ENCODE measurements around the gene HEPN1. TPM values are rescaled to one million over a fixed set of nuclear protein-coding genes. Genes with fewer than 3 reads are reported as not detected.

Gene HEPN1
- total RNA-seq, 2 donors from 2014 or later: not detected

DNA sequence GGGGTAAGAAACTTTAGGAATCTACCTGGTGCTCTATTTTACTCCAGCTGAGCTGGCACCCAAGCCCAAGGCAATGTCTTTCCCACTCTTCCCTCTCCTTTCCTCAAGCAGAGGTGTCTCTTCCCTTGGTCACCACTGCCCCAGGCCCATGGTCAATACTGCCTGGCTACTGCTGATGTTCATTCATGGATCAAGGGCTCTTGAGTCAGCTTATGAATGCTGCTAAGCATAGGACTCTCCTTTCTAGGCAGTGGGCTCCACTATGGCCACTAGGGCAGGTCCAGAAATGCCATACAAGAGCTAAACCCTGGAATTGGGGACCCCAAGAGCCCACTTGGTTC, 2.7 kb upstream of the HEPN1 start:
- DNase-seq (ENCODE audit: low spot score): no peak
- no peak for TF ChIP-seq POLR2AphosphoS5 (IDR thresholded peaks at IDR 0.05)
- TF ChIP-seq, protein P1, sequence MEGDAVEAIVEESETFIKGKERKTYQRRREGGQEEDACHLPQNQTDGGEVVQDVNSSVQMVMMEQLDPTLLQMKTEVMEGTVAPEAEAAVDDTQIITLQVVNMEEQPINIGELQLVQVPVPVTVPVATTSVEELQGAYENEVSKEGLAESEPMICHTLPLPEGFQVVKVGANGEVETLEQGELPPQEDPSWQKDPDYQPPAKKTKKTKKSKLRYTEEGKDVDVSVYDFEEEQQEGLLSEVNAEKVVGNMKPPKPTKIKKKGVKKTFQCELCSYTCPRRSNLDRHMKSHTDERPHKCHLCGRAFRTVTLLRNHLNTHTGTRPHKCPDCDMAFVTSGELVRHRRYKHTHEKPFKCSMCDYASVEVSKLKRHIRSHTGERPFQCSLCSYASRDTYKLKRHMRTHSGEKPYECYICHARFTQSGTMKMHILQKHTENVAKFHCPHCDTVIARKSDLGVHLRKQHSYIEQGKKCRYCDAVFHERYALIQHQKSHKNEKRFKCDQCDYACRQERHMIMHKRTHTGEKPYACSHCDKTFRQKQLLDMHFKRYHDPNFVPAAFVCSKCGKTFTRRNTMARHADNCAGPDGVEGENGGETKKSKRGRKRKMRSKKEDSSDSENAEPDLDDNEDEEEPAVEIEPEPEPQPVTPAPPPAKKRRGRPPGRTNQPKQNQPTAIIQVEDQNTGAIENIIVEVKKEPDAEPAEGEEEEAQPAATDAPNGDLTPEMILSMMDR (IDR thresholded peaks at IDR 0.05): no peak
- no peak for TF ChIP-seq POLR2A (IDR thresholded peaks at IDR 0.05)
- no peaks in the 10 kb centered on the region for H3K36me3 ChIP-seq
- H3K9me3 ChIP-seq: no peaks in the 10 kb centered on the region
- H3K4me3 ChIP-seq: no peak overlapping the region
- intact Hi-C loops (cut with DNase I): no loop called here
- no peaks in the 10 kb centered on the region for H3K27me3 ChIP-seq (replicated peaks; ENCODE audit: insufficient read depth)
- no peaks in the 10 kb centered on the region for H3K4me1 ChIP-seq (replicated peaks)
- no peak overlapping the region for H3K27ac ChIP-seq

DNA sequence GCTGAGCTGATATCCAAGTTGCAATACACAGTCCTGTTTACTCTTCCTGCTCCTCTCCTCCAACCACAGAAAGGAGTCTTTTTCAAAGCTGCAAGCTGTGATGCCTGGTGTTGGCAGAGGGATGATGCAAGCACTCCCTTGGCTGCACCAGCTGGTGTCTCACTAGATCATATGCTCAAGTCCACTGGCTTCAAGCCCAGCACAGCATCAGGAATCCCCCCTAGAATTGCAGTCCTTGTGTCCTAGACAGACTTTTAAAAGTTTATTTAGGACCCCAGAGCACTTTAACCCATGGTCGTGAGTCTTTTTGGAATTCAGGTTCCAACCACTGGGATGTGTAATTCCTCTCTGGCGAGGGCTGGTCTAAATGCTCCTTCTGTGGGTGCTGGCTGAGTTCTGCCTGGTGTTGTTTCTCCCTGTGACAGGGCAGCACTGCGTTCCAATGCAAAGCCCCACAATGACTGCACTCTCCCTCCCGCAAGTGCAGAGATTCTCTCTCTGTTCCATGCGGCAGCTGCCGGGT, 1.9 kb upstream of the HEPN1 start:
- intact Hi-C loops (cut with DNase I): no loop called here
- Histone ChIP-seq H3K9me3 (no peaks in the 10 kb centered on the region), H3K4me3 (no peak overlapping the region), H3K27ac (no peak overlapping the region), H3K4me1 (replicated peaks) (no peaks in the 10 kb centered on the region), H3K27me3 (replicated peaks; ENCODE audit: insufficient read depth) (no peaks in the 10 kb centered on the region), H3K36me3 (no peaks in the 10 kb centered on the region)
- no peak for DNase-seq (ENCODE audit: low spot score)
- TF ChIP-seq POLR2AphosphoS5 (IDR thresholded peaks at IDR 0.05) (no peak), POLR2A (IDR thresholded peaks at IDR 0.05) (no peak)
- TF ChIP-seq, protein P1 (IDR thresholded peaks at IDR 0.05): no peak
- WGBS: 61% methylated on average over 6 of the region's 6 CpGs

DNA sequence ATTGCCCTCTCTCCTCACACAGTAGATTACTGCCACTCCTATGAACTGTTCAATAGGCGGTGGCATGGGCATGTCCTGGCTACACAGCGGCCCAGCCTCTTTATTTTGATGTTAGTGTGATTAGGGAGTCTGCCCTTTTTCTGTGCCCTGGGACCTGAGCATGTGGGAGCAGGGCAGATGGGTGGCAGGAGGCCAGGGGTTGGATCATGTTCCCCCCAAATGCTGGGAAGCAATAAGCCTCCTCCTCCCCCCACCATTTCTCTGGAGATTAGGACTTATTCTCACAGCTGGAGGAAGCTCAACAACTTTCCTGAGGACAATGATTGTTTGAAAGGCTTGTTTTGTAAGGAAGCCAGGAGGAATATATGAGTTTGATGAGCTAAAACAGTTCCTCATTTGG, 848 bp downstream of the HEPN1 start:
- no peaks in the 10 kb centered on the region for H3K9me3 ChIP-seq
- no peaks in the 10 kb centered on the region for H3K4me1 ChIP-seq (replicated peaks)
- intact Hi-C loops (cut with DNase I): no loop called here

DNA sequence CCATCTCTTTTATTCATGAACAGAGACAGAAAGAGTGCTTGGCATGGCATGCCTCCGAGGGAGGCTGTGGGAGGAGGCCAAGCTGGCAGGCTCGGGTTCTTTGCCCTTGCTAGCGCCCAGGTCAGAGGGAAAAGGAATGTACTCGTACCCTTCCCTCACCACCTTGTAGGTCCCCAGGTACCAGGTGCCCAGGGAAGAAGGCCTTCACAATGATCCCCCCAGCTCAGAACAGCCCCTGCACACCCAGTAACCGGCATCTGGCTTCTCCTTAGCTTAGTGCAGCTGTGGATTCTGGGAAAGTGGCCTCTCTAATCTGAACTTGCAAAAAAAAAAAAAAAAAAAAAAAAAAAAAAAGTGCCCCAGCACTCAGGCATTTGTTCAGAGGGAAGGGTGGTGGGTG, 1.3 kb downstream of the HEPN1 start:
- H3K27me3 ChIP-seq (replicated peaks; ENCODE audit: insufficient read depth): no peaks in the 10 kb centered on the region
- 91% methylated on average over 5 of the region's 5 CpGs for WGBS
- H3K36me3 ChIP-seq: no peaks in the 10 kb centered on the region
- H3K4me3 ChIP-seq: no peak overlapping the region
- intact Hi-C loops (cut with DNase I): no loop called here
- TF ChIP-seq POLR2AphosphoS5 (IDR thresholded peaks at IDR 0.05): no peak
- TF ChIP-seq, protein P1 (IDR thresholded peaks at IDR 0.05): no peak
- TF ChIP-seq POLR2A (IDR thresholded peaks at IDR 0.05): no peak
- no peak for DNase-seq (ENCODE audit: low spot score)
- no peaks in the 10 kb centered on the region for H3K4me1 ChIP-seq (replicated peaks)
- no peaks in the 10 kb centered on the region for H3K9me3 ChIP-seq
- no peak overlapping the region for H3K27ac ChIP-seq

More for the DNA sequence above, 848 bp downstream of the HEPN1 start:
- H3K27me3 ChIP-seq (replicated peaks; ENCODE audit: insufficient read depth): no peaks in the 10 kb centered on the region
- TF ChIP-seq, protein P1 (IDR thresholded peaks at IDR 0.05): no peak
- no peak for DNase-seq (ENCODE audit: low spot score)
- no peak overlapping the region for H3K4me3 ChIP-seq
- H3K27ac ChIP-seq: no peak overlapping the region
- no peaks in the 10 kb centered on the region for H3K36me3 ChIP-seq
- WGBS: 82% methylated on average over 2 of the region's 2 CpGs

DNA sequence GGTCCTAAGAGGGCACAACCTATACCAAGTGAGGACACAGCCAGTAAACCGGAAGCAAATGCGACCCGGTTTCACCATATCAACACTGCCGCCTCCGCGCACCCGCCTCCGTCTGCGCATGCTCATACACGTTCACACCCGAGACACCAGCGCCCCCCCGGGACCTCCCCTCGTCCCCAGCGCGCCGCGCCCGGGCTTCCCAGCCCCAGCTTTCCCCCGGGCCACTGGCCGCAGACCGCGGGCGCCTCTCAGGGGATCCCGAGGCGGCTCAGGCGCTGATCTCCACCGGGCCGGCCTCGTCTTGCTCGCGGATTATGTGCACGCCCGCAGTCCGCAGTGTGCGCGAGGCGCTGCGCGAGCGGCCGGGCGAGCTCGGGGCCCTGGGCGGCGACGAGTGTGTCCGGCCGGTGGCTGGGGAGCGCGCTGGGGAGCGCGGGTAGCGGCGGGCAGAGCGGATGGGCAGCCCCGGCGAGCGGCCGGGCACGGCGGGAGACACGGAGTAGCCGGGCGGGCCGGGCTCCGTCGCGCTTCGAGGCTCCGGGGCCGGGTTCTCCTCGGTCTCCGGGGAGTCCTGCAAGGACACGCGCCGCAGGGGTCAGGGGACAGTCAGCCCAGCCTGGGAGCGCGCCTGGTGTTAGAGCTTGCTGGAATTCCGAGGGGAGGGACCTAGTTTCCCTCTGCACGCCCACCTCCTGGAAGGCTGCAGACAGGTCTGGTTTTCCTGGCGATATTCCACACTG, 2.0 kb downstream of the HEPN1 start:
- Histone ChIP-seq H3K27ac (peak overlapping the region in 1 of 2 donors; percentile 35), H3K4me1 (replicated peaks) (no peaks in the 10 kb centered on the region), H3K4me3 (peak overlapping the region; percentile 18 to 30), H3K27me3 (replicated peaks; ENCODE audit: insufficient read depth) (no peaks in the 10 kb centered on the region), H3K9me3 (no peaks in the 10 kb centered on the region), H3K36me3 (no peaks in the 10 kb centered on the region)
- peak; percentile 39 for DNase-seq (ENCODE audit: low spot score)
- intact Hi-C loops (cut with DNase I): no loop called here
- peak; percentile 36 for TF ChIP-seq POLR2AphosphoS5 (IDR thresholded peaks at IDR 0.05)
- TF ChIP-seq, protein P1 (IDR thresholded peaks at IDR 0.05): no peak
- 12% methylated on average over 47 of the region's 82 CpGs for WGBS

Measured in prostate gland (tissue), 2 donors.